T-helper 1 cell (primary cell): ENCODE results near the gene MUC5AC.
A peak's percentile ranks its signal among the peaks of the same experiment; 100 is the strongest.
"Not testable (repeated sequence)": the region's sequence is repeated elsewhere in the genome, so short reads cannot be mapped to it uniquely, and the experiment has no call there.

Experiments
- DNase-seq, 5 donors: peaks; one replicate each; pipeline ENCODE4 v3.0.0-alpha.2; 2012 to 2020

MUC5AC gene

DNA sequence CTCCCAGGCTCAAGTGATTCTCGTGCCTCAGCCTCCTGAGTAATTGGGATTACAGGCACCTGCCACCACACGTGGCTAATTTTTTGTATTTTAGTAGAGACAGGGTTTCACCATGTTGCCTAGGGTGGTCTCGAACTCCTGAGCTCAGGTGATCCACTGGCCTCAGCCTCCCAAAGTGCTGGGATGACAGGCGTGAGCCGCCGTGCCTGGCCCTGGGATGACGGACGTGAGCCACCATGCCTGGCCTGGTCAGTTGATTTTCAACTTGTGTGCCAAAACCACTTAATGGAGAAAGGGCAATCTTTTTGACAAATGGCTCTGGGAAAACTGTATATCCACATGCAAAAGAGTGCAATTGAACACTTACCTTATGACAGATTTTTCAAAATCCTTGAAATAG, 58.1 kb downstream of the MUC5AC start:
- not testable (repeated sequence) for DNase-seq

DNA sequence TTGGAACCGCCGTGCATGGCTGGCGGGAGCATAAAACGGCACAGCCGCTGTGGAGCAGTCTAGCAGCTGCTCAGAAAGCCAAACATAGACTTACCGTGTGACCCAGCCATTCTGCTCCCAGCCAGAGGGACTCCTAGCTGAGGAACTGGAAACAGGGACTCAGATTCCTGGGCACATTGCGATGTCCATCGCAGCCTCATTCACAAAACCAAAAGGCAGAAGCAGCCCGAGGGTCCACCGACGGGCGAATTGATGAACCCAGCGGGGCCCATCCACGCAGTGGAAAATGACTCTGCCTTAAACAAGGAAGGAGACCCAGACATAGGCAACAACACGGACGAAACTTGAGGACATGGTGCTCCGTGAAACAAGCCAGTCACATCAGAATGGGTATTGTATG, 59.4 kb downstream of the MUC5AC start:
- no peak for DNase-seq

DNA sequence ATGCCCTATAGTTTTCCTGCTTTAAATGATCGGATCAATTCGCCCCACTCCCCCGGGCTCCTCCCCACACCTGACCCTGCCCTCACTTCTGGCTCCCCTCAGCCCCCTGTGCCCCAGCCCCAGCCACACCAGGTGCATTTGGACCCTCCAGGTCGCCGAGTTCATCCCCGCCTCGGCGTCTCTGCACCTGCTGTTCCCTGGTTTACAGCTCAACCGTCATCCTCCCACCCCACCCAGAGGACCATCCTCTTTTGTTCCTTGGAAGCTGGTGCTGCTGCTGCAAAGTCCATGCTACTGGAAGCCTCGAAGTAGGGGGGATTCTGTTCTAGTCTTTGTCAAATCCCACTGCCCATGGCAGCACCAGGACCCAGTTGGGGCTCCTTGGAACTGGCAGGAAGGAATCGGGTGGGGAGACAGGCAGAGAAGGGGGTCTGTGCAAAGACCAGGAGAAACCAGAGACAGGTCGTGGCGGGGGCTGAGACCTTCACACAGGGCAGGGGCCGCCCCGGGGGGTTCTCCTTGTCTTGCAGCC, 60.6 kb downstream of the MUC5AC start:
- DNase-seq: no peak

DNA sequence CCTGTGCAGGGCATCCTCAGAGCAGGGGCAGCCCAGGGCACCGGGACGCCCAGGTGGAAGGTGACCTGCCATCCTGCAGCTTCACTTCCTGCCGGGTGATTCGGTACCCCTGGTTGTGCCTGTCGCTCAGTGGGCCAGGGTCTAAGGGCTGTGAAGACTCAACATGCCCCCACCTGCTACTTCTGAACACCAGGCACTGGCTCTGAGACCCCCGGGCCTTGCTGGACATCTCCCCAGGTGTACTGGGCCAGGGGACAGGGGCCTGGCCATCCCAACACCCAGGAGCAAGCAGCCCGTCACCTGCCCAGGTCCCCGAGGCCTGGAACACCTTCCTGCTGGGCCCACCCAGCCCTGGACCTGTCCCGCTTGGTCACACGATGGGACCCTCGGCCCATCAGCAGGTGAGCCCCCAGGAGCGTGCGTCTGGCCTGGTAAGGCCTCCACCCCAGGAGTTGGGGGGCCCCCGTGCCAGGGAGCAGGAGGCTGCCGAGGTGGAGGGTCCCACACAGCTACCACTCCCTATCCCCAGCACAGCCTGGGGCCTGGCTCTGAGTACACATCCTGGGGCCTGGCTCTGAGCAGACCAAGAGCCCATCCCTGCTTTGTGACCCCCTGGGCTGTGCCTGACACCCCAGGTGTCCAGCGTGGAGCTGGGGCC, 61.2 kb downstream of the MUC5AC start:
- DNase-seq: no peak

DNA sequence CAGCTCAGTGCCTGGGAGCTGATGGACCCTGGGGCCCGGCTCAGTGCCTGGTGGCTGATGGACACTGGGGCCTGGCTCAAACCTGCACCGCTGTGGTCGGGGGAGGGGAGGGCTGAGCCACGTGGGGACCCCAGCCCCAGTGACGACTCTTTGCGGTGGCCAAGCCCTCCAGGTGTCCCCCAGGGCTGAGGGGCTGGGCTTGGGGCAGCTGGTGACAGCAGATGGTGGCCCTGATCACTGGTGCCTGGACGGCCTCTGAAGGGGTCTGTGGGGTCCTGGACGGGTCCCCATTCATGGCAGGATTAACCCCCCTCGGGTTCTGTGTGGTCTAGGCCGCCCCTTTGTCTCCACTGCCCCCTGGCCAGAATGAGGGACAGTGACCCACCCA, 61.7 kb downstream of the MUC5AC start:
- DNase-seq: peak in 1 of 5 donors; percentile 14

DNA sequence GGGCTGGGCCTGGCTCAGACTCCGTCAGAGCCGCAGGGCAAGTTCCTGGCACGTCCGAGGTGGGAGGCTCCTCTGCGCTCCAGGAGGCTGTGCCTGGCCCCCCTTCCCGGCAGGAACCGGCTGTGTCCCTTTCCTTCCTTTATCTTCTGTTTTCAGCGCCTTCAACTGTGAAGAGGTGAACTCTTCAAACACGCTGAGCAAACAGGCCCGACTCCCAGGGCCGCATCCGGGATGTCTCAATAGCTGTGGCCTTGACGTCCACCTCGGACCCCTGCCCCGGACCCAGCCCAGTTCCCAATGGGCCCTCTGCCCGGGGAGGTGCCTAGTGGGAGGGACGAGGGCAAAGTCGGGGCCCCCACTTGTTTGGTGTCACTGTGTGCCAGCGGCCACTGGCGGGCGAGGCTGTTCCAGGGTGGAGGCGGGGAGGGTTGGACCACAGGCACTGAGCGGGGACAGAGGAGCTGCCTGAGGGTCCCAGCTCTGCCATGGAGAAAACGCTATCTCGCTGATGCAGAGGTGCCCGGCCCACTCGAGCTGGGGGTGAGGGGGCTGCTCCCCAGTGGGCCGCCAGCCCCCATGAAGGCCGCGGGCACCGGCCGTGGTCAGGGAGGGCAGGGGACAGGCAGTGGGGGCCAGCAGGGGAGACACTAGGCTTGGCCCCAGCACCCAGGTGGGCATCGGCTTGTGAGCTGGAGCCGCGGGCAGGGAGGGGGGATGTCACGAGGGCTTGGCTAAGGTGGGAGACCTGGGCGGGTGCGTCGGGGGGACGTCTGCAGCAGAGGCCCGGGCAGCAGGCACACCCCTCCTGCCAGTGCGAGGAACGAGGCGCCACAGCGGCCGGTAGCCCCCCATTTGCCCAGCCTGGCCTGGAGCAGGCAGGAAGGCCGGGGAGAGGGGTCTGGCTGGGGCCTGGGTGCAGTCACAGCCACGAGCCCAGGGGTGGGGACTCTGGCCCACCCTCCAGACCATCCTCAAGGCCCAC, 62.4 kb downstream of the MUC5AC start:
- peak in 1 of 5 donors; percentile 9 for DNase-seq

DNA sequence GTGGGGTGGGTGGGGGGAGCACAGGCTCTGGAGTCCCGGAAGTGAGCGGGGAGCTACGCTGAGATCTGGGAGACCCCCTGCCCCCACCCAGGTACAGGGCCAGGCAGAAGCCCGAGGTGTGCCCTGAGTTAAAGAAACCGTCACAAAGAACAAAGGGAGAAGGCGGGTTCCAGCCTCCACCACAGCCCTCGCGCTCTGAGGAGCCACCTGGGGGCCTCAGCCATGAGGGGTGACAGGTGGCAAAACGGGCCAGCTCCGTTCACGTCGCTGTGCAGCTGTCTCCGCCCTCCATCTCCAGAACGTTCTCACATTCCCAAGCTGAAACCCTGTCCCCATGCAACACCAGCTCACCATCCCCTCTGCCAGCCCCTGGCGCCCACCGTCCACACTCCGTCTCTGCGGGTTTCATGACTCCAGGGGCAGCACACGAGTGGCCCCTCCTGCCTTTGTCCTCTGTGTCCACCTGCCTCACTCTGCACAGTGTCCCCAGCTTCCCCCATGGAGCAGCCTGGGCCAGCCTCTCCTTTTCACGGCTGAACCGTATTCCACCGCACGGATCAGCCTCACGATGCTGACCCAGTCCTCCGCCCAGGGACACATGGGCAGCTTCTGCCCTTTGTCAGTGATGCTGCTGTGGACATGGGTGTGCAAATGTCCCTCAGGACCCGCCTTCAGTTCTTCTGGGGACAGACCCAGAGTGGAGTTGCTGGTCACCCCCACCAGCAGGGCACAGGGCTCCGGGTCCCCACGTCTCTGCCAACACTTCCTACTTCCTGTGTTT, 63.4 kb downstream of the MUC5AC start:
- DNase-seq: no peak

DNA sequence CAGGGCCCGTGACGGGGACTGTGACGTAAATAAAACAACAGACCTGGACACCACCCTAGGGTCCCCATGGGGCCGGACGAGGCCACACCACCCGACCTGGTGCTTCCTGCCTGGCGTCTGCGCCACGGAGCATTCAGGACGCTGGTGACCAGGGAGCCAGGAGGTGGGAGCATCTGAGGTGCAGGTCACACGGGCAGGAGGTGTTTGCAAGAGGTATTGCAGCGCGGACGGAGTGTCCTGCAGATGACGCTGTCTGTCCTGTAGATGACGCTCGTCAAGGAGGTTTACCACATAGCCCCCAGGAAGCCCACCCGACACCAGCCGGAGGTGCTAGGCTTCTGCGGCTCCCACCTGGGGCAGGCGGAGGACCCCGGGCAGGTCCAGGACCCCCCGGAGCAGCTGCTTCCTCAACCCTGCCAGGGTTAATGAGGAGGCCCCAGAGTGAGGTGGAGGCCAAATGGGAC, 64.1 kb downstream of the MUC5AC start:
- peak in 2 of 5 donors; percentile 0 to 7 for DNase-seq

DNA sequence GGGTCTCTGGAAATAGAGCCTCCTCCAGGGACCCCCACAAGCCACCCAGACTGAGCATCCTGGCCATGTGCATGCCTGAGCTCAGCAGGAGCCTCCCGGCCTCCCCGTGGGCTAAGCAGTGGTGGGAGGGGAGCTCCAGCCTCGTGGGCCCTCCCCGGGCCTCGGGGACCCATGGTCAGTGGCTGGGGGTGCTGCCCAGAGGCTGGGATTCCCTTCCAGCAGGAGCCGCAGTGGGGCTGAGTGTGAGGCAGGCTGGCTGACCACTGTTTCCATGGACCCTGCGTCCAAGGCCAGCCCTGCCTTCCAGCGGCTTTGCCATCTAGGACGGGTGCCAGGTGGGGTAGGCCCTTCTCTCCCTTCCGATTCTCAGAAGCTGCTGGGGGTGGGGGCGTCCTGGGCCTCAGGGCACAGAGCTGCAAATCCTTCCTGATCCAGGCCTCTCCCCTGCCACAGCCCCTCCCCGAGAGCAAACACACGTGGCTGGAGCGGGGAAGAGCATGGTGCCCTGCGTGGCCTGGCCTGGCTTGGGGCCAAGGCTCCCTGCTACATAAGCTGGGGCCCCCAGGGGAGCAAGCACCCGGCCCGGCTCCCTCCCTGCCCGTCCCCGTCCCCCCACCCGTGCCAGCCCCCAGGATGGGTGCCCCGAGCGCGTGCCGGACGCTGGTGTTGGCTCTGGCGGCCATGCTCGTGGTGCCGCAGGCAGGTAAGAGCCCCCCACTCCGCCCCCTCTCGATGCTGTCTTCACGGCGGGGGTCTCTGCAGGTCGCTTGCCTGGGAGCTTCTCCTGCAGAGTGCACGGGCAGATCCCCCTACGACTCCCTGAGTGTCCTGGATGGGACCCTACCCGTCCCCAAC, 65.0 kb downstream of the MUC5AC start, which contains the start of gene MUC5B:
TSS of gene MUC5B (plus strand) at position 576 of the 855 bp plus-strand sequence. CDS start at position 634, 58 bp downstream.
- DNase-seq: peak in 2 of 5 donors; percentile 1 to 7

DNA sequence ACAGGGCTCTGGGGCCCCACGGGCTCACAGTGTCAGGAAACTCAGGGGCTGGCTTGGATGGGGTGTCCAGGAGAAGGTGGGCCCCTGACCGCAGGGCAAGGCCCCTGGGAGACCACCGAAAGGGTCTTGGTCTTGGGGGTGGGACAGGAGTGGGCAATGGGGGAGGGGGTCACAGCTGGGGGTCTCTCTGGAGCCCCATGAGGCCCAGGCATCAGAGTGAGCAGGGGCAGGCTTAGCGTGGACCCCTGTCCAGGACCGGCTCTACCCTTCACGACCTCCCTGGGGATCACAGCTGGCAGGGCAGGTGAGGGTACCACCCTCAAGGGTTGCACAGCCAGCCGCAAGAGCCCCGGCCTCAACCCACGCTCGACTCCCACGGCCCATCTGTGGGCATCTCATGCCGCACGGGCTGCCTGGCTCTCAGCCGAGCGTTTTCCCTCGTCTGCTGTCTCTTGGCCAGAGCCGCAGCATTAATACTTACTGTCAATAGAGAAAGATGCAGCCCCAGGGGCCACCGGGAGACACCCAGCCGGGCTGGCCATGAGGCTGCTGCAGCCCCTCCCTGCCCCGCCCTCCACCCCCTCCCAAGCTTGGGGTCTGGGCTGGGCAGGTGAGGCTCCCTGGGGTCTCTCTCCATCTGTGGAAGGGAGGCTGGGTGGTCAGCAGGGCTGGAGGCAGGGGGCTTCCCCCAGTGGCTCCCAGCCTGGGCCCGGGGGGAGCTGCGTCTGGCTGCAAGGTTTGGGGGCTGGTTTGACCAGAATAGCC, 65.8 kb downstream of the MUC5AC start:
- DNase-seq: peak in 2 of 5 donors; percentile 0 to 7

DNA sequence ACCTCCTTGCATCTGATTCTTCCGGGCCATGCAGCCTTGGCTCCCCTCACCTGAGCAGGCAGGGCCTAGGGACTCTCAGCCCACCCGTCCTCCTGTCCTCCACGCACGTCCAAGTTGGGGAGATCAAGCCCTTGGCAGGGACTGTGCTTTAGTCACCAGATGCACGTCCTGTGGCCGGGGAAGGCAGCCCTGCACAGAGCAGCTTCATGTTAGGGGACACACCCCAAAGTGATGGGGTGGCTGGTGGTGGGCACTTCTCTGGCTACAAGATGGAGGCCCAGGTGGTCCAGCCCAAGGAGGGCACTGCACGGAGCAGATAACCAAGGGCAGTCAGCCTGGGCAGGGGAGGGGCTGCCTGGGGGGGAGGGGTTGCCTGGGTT, 66.3 kb downstream of the MUC5AC start:
- peak in 1 of 5 donors; percentile 7 for DNase-seq

DNA sequence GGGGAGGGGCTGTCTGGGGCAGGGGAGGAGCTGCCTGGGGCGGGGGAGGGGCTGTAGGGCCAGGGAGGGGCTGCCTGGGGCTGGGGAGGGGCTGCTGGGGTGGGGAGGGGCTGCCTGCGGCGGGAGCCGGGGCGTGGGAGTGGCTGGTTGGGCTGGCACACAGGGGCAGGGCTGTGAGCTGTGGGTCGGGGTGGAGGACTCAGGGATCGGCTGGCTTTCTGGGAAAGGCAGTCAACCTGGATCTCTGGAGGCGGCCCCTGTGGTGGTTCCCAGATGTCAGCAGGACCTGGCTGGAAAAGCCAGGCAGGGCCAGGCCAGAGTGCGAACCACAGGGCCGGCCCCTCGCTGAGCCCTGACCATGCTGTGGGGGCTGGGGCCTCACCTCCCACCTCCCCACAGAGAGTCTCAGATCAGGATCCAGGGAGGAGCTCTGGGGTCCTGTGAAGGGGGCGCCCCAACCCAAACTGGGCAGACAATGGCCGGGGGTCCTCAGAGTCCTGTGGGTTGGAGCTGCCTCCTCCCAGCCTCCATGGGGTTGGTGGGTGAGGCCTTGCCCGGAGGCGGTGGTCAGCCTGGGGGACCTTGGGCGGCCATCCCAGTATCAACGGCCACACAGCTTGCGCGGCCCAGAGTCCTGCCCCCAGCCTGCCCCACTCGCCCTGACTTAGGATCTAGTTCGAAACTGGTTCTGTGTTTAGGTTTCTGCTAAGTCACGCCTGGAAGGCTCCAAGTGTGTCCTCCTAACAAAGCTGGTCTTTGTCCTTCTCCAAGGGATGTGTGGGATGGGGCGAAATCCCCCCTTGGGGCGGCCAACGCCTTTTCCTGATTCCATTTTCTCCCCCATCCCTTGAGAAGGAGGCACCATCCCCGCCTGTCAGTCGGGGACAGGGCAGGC, 67.0 kb downstream of the MUC5AC start:
- DNase-seq: peak in 2 of 5 donors; percentile 0 to 10

DNA sequence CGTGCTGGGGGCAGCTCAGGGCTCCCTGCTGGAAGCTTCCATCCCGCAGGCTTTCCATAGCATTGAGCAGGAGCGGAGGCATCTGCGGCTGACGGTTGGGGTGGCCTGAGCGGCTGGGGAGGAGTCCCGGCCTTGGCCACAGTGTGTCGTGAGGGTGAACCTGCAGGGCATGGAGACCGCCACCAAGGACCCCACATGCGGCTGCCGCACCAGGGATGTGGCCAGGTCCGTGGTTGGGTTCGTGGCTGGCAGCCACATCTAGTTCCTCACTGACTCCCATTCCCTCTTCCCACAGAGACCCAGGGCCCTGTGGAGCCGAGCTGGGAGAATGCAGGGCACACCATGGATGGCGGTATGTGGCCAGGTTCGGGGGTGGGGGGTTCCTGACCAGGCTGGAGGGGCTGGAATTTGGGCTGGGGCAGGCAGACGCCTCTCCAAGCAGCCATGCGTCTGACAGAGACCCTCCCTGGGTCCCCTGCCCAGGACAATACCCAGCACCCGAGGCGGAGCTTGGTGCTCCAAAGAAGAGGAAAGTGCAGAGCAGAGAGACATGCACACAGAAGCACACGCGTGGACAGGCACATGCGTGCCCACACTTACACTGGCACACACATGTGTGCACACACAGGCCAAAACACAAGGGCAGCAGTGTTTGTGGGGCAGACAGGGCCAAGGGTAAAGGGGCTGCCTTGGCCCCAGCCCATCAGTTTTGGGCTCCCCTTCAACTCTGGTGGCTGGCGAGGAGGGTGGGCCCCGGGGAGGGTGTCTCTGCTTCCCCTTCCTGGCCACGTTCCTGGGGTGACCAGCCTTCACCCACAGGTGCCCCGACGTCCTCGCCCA, 67.9 kb downstream of the MUC5AC start:
- DNase-seq: peak in 2 of 5 donors; percentile 0 to 8

DNA sequence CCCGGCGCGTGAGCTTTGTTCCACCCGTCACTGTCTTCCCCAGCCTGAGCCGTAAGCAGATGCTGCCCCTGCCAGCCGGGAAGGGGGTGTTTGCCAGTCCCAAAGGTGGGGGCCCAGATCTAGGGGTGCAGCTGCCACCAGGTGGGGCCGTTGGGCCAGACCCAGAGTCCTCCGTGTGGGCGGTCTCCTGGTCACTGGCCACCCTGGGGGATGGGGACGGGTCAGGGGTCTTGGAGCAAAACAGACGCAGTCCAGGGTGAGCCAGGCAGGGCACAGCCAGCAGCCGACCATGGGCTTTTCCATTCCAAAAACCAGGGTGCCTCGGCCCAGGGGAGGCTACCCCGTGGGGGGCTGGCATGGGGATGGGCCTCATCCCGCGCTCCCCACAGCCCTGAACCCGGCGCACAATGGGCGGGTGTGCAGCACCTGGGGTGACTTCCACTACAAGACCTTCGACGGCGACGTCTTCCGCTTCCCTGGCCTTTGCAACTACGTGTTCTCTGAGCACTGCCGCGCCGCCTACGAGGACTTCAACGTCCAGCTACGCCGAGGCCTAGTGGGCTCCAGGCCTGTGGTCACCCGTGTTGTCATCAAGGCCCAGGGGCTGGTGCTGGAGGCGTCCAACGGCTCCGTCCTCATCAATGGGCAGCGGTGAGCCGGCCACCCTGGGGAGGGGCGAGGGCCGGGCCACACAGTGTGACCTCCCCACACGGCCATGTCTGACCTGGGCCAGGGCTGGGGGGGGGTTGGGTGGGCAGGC, 68.7 kb downstream of the MUC5AC start:
- DNase-seq: peak in 2 of 5 donors; percentile 1 to 11

DNA sequence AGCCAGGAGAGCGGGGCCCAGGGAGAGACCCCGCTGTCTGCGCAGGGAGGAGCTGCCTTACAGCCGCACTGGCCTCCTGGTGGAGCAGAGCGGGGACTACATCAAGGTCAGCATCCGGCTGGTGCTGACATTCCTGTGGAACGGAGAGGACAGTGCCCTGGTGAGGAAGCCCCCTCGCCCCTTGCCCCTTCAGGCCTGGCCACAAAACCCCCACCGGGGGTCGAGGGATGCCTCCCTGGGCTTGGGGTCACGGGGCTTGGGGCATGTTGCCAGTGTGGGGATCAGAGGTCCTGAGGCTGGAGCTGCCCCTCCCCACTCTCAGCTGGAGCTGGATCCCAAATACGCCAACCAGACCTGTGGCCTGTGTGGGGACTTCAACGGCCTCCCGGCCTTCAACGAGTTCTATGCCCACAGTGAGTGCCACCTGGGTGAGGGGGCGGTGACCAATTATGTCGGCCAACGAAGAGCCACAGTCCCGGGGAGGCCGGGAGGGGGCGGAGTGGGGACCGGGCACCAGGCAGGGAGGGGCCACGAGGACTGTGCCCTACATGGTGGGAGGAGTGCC, 69.3 kb downstream of the MUC5AC start:
- DNase-seq: peak in 2 of 5 donors; percentile 1 to 12

DNA sequence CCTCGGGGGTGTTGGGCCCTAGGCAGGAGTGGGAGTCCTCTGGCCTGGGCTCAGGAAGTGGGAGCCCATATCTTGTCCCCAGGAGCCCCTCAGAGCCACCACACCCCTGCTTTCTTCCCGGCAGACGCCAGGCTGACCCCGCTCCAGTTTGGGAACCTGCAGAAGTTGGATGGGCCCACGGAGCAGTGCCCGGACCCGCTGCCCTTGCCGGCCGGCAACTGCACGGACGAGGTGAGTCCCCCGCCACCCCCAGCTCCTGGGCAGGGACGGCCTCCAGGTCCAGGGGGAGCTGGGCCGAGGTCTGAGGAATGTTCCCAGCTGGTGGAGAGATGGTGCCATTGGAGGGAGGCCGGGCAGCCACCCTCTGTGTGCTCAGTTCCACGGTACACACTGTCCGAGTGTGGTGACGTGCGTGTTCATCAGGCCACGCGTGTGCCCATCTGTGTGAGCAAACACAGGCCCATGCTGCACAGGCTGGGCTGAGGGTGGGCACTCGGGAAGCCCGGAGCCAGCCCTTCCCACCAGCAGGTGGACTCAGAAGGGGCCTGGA, 69.9 kb downstream of the MUC5AC start:
- DNase-seq: peak in 2 of 5 donors; percentile 0 to 7
